Thoracic aorta (tissue), 2 donors: ENCODE results near the gene MLST8. TPM values are rescaled to one million over a fixed set of nuclear protein-coding genes. Genes with fewer than 3 reads are reported as not detected.

ENCODE experiments used
- total RNA-seq, 2 donors: library from RNA; depleted of rRNA; stranded (reverse); fragments of >200 nt; gene quantifications; one replicate each; pipeline versions ENCODE4 v1.1.0 to v1.2.3, GENCODE V29; 2016

MLST8 gene
- total RNA-seq, 2 donors from 2014 or later: 13.7 to 47.7 TPM

Other genes with a start within 250 kb of the MLST8 start
- 100 to 1,000 TPM; 108 to 197 TPM for gene NDUFB10, start 245.9 kb upstream of the MLST8 start, total RNA-seq
- gene RPS2, start 240.6 kb upstream of the MLST8 start, total RNA-seq: 100 to 1,000 TPM; 702 to 834 TPM
- not detected for gene RNF151, start 238.6 kb upstream of the MLST8 start, total RNA-seq
- gene TBL3, start 233.4 kb upstream of the MLST8 start, total RNA-seq: 10 to 100 TPM; 22.2 to 44.8 TPM
- gene NOXO1, start 224.0 kb upstream of the MLST8 start, total RNA-seq: not detected
- 10 to 100 TPM; 12.4 to 14.6 TPM for gene GFER, start 221.3 kb upstream of the MLST8 start, total RNA-seq
- gene SYNGR3, start 215.5 kb upstream of the MLST8 start, total RNA-seq: 1 to 10 TPM in 1 of 2 donors, under 1 TPM in 1; 0.49 to 1.5 TPM
- gene ZNF598, start 195.6 kb upstream of the MLST8 start, total RNA-seq: 10 to 100 TPM; 65.8 to 68.5 TPM
- not detected for gene NPW, start 185.7 kb upstream of the MLST8 start, total RNA-seq
- gene NHERF2, start 178.6 kb upstream of the MLST8 start, total RNA-seq: 10 to 100 TPM; 66.0 to 84.1 TPM
- gene NTHL1, start 157.6 kb upstream of the MLST8 start, total RNA-seq: 10 to 100 TPM in 1 of 2 donors, 1 to 10 TPM in 1; 7.7 to 13.4 TPM
- 100 to 1,000 TPM; 112 to 123 TPM for gene TSC2, start 157.5 kb upstream of the MLST8 start, total RNA-seq
- 1,000 to 10,000 TPM in 1 of 2 donors, 100 to 1,000 TPM in 1; 838 to 1,071 TPM for gene PKD1, start 69.6 kb upstream of the MLST8 start, total RNA-seq
- gene RAB26, start 56.8 kb upstream of the MLST8 start, total RNA-seq: not detected
- gene TRAF7, start 49.7 kb upstream of the MLST8 start, total RNA-seq: 10 to 100 TPM; 34.1 to 54.8 TPM
- gene CASKIN1, start 8.8 kb upstream of the MLST8 start, total RNA-seq: not detected
- gene BRICD5, start 5.4 kb downstream of the MLST8 start, total RNA-seq: 10 to 100 TPM; 11.4 to 43.1 TPM
- gene PGP, start 9.4 kb downstream of the MLST8 start, total RNA-seq: 10 to 100 TPM in 1 of 2 donors, 1 to 10 TPM in 1; 9.1 to 19.5 TPM
- gene E4F1, start 18.1 kb downstream of the MLST8 start, total RNA-seq: 10 to 100 TPM; 44.0 to 50.2 TPM
- 10 to 100 TPM in 1 of 2 donors, 1 to 10 TPM in 1; 2.3 to 10.7 TPM for gene DNASE1L2, start 31.0 kb downstream of the MLST8 start, total RNA-seq
- 10 to 100 TPM; 29.3 to 39.1 TPM for gene ECI1, start 46.1 kb downstream of the MLST8 start, total RNA-seq
- 100 to 1,000 TPM in 1 of 2 donors, 10 to 100 TPM in 1; 94.5 to 157 TPM for gene RNPS1, start 62.7 kb downstream of the MLST8 start, total RNA-seq
- gene ABCA3, start 135.3 kb downstream of the MLST8 start, total RNA-seq: 10 to 100 TPM; 16.4 to 25.2 TPM
- gene CCNF, start 224.0 kb downstream of the MLST8 start, total RNA-seq: 1 to 10 TPM in 1 of 2 donors, under 1 TPM in 1; 0.68 to 1.5 TPM